Activated CD4-positive, alpha-beta T cell treated with anti-CD3 and anti-CD28 coated beads, Interleukin-10, Interleukin-2, amounts not matched to agents 100 ng/mL and 50 ng/mL, durations not matched to agents 16 hours and 8 hours (primary cell): ENCODE measurements around the gene EDARADD.
"Not testable (repeated sequence)": the region's sequence is repeated elsewhere in the genome, so short reads cannot be mapped to it uniquely, and the experiment has no call there.

Experiments
- DNase-seq: peaks from one replicate; pipeline ENCODE4 v3.0.0-alpha.2; 2020

EDARADD gene

GRCh38 chr1:236440373-236440772 lies 46.3 kb downstream of the EDARADD start:
- no peak for DNase-seq

GRCh38 chr1:236450779-236451178 lies 56.7 kb downstream of the EDARADD start:
- DNase-seq = no peak

- peak; percentile 60 for DNase-seq
Measured at GRCh38 chr1:236451796-236452373, 57.8 kb downstream of the EDARADD start.

- DNase-seq = no peak
Measured at GRCh38 chr1:236455243-236455642, 61.2 kb downstream of the EDARADD start.

- peak; percentile 57 for DNase-seq
Measured at GRCh38 chr1:236457775-236458174, 63.7 kb downstream of the EDARADD start.

- DNase-seq = no peak
Measured at GRCh38 chr1:236458996-236459395, 64.9 kb downstream of the EDARADD start.

- DNase-seq = no peak
Measured at GRCh38 chr1:236460103-236460502, 66.0 kb downstream of the EDARADD start.

GRCh38 chr1:236464197-236464596 lies 70.1 kb downstream of the EDARADD start:
- DNase-seq = not testable (repeated sequence)

GRCh38 chr1:236465231-236465958 lies 71.3 kb downstream of the EDARADD start:
- DNase-seq = no peak

- DNase-seq = peak; percentile 26
Measured at GRCh38 chr1:236465959-236466303, 71.8 kb downstream of the EDARADD start.

- DNase-seq = no peak
Measured at GRCh38 chr1:236467327-236467641, 73.2 kb downstream of the EDARADD start.

- DNase-seq = no peak
Measured at GRCh38 chr1:236468625-236469024, 74.5 kb downstream of the EDARADD start.

GRCh38 chr1:236469466-236469865 lies 75.4 kb downstream of the EDARADD start:
- DNase-seq = no peak

GRCh38 chr1:236471096-236471495 lies 77.0 kb downstream of the EDARADD start:
- DNase-seq = no peak

- no peak for DNase-seq
Measured at GRCh38 chr1:236471653-236472052, 77.6 kb downstream of the EDARADD start.

- DNase-seq = no peak
Measured at GRCh38 chr1:236472850-236473788, 79.0 kb downstream of the EDARADD start.

GRCh38 chr1:236476019-236476418 lies 81.9 kb downstream of the EDARADD start:
- no peak for DNase-seq

GRCh38 chr1:236480758-236481436 lies 86.8 kb downstream of the EDARADD start:
- DNase-seq = no peak

- no peak for DNase-seq
Measured at GRCh38 chr1:236484310-236484971, 90.4 kb downstream of the EDARADD start.

GRCh38 chr1:236486356-236487002 lies 92.4 kb downstream of the EDARADD start:
- DNase-seq = no peak

- not testable (repeated sequence) for DNase-seq
Measured at GRCh38 chr1:236489161-236489560, 95.1 kb downstream of the EDARADD start.

GRCh38 chr1:236489710-236490377 lies 95.8 kb downstream of the EDARADD start:
- peak; percentile 48 for DNase-seq
